ENCODE measurements around the gene SPCS2. TPM values are rescaled to one million over a fixed set of nuclear protein-coding genes. Genes with fewer than 3 reads are reported as not detected.
A peak's percentile ranks its signal among the peaks of the same experiment; 100 is the strongest.

SPCS2 gene
- total and polyA plus RNA-seq, 7 donors, result 28.8 to 131 (median 46.5) TPM

DNA sequence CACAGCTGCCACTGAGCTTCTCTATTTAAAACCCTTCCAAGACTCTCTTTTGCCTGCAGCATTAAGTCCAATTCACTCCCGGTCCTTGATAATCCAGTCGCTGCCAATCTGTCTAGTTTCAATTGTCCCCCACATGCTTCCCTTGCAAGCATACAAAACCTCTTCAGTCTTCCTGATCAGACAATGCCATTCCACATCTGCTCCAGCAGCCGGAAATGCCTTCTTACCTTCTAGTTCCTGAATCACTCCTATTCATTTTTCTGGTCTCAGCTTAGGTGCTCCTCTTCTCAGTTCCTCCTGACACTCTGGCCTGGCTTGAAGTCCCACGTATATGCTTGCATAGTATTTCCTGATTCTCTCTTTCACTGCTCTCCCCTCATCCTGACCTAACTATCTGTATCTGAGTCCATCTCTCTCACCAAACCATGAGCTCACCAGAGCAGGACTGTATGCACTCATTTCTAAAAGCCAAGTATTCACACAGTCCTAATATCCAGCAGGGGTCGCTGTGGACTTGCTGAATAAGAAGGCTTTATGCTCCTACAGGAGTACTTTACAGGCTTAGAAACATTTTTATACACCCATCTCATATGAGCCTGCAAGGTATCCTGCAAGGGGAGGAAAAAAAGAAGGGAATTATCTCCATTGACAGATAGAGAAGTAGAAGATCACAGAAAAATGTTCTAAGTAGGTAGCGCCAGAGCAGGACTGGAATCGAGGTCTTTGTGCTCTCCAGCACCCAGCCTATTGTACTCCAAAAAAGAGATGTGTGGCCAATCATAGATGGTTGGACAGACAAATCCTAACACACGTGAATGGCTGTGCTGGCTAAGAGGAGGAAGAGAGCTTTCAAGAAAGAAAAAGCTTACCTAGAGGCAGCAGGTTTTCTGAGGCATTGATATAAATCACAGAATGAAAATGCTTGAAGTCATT lies 19.4 kb upstream of the SPCS2 start:
- peaks cover 0 to 68% (median 3%) of the 10 kb centered on the region in 4 donors for H3K36me3 ChIP-seq

DNA sequence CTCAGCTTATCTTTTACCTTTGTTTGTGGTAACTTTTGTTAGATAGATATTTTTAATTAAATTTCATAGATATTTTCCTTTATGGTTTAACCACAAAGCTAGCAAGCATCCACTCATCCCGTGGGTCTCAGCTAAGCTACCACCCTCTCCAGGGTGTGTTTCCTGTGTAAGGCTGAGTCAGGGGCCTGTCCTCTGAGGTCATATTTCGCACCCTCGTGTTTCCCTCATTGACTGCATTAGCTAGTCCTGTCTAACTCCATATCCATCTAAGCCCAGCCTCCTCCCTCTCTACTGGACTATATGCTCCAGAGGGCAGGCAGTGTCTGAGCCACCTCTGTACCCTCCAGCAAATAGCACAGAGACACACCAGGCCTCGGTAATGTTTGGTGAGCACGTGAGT lies 16.9 kb upstream of the SPCS2 start:
- 85 to 88% methylated on average over 5 of the region's 5 CpGs for WGBS, 2 donors
- no peaks in the 10 kb centered on the region for H3K27me3 ChIP-seq
- intact Hi-C loops (cut with DNase I), result loop anchor here (5.0 kb wide), 1 partner anchor 210 kb away; no protein-coding TSS in a partner anchor
- no peaks in the 10 kb centered on the region for H3K9me3 ChIP-seq
- DNase-seq, result no peak
- H3K36me3 ChIP-seq, result peaks cover 0 to 82% (median 7%) of the 10 kb centered on the region in 4 donors
- TF ChIP-seq POLR2AphosphoS5 (IDR thresholded peaks at IDR 0.05), result no peak
- TF ChIP-seq POLR2A (IDR thresholded peaks at IDR 0.05), result no peak
- no peak for TF ChIP-seq EP300 (IDR thresholded peaks at IDR 0.05)
- no peak for TF ChIP-seq CTCF (IDR thresholded peaks at IDR 0.05)
- H3K4me3 ChIP-seq, result no peak overlapping the region
- no peak overlapping the region for H3K27ac ChIP-seq
- H3K4me1 ChIP-seq, result peaks cover 0 to 7% (median 0%) of the 10 kb centered on the region in 4 donors

More for the DNA sequence above, 19.4 kb upstream of the SPCS2 start:
- Histone ChIP-seq H3K4me3 (no peak overlapping the region), H3K27me3 (no peaks in the 10 kb centered on the region), H3K9me3 (no peaks in the 10 kb centered on the region), H3K4me1 (peaks cover 0 to 9% (median 0%) of the 10 kb centered on the region in 4 donors), H3K27ac (no peak overlapping the region)
- TF ChIP-seq CTCF (IDR thresholded peaks at IDR 0.05) (peak; percentile 59 to 81 (median 76)), POLR2AphosphoS5 (IDR thresholded peaks at IDR 0.05) (no peak), EP300 (IDR thresholded peaks at IDR 0.05) (no peak)
- 66 to 69% methylated on average over 8 of the region's 8 CpGs for WGBS, 2 donors
- intact Hi-C loops (cut with DNase I), result loop anchor here (1.0 to 5.0 kb wide), 3 partner anchors 102 to 319 kb away; no protein-coding TSS in a partner anchor
- DNase-seq, result peak; percentile 83

DNA sequence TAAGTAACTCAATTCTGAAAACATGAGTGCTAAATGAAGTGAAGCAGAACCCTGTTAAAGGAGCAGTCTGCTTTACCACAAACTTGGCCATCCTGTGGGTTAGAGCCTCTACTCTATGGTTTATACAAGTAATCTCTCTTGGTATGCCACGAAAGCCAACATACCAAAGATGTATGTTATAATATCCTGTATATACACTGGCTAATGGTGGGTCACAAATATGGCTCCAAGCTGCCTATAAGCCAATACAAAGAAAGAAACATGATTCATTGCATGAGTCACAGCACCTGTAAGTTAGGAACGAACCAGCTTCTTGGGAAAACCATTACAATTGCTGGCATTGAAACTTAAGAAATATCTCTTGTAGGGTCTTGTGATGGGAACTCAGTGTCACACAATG lies 16.3 kb upstream of the SPCS2 start:
- no peak for DNase-seq
- peaks cover 0 to 83% (median 7%) of the 10 kb centered on the region in 4 donors for H3K36me3 ChIP-seq
- TF ChIP-seq EP300 (IDR thresholded peaks at IDR 0.05), result no peak
- TF ChIP-seq POLR2AphosphoS5 (IDR thresholded peaks at IDR 0.05), result no peak
- TF ChIP-seq POLR2A (IDR thresholded peaks at IDR 0.05), result no peak
- TF ChIP-seq CTCF (IDR thresholded peaks at IDR 0.05), result no peak
- H3K4me1 ChIP-seq, result peaks cover 0 to 10% (median 0%) of the 10 kb centered on the region in 4 donors
- no peak overlapping the region for H3K4me3 ChIP-seq
- intact Hi-C loops (cut with DNase I), result loop anchor here (5.0 kb wide), 1 partner anchor 210 kb away; no protein-coding TSS in a partner anchor
- WGBS, 2 donors, result 87 to 90% methylated on average over 2 of the region's 2 CpGs
- H3K27me3 ChIP-seq, result no peaks in the 10 kb centered on the region
- H3K9me3 ChIP-seq, result no peaks in the 10 kb centered on the region
- H3K27ac ChIP-seq, result no peak overlapping the region

DNA sequence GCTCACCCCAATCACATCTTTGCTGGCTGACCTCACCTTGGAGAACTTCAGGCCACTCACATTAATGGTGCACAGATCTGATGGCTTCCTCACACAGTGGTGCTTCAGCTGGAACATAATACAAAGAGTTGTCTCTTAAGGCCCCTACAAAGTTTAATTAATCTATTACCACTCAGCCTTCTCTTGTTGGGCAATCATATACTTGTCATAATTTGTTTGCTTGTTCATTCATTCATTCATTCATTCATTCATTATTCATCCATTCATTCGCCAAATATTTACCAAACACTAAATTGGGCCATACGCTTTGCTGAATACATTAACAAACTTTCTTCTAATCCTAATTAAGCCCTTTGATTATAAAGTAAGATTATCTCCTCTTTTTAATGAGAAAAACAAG lies 15.3 kb upstream of the SPCS2 start:
- Histone ChIP-seq H3K4me1 (peaks cover 0 to 10% (median 0%) of the 10 kb centered on the region in 4 donors), H3K27ac (no peak overlapping the region), H3K9me3 (no peaks in the 10 kb centered on the region), H3K36me3 (peaks cover 0 to 87% (median 7%) of the 10 kb centered on the region in 4 donors), H3K4me3 (no peak overlapping the region), H3K27me3 (no peaks in the 10 kb centered on the region)
- WGBS, 2 donors, result 93% methylated on average over 2 of the region's 2 CpGs
- no peak for DNase-seq
- intact Hi-C loops (cut with DNase I), result loop anchor here (5.0 kb wide), 1 partner anchor 209 kb away; no protein-coding TSS in a partner anchor
- TF ChIP-seq POLR2AphosphoS5 (IDR thresholded peaks at IDR 0.05) (no peak), POLR2A (IDR thresholded peaks at IDR 0.05) (no peak), EP300 (IDR thresholded peaks at IDR 0.05) (no peak), CTCF (IDR thresholded peaks at IDR 0.05) (no peak)
